SK-N-SH (cell line): ENCODE measurements around the gene WIPI1. TPM values are rescaled to one million over a fixed set of nuclear protein-coding genes. Genes with fewer than 3 reads are reported as not detected.

ENCODE experiments used
- CTCF ChIA-PET: fragments of 300-600, 350-600 bp; formaldehyde crosslinking; extraction: SDS; loops from one replicate; lab custom pipeline; 2021; lab: Yijun Ruan, JAX
- POLR2A ChIA-PET: fragments of 350-600 bp; sonication (Branson Sonifier 250); formaldehyde crosslinking; extraction: SDS; loops from one replicate; lab custom pipeline; 2020; ENCODE audit warnings: antibody characterized with exemption, inconsistent platforms; lab: Yijun Ruan, JAX
- DNase-seq: peaks from one replicate; pipeline ENCODE4 v3.0.0; 2012
- H2AFZ ChIP-seq: fragments of 200-600 bp; sonication (generic); 2 replicates; pipeline ENCODE4 v1.8.1; 2016; ENCODE audit warnings: antibody characterized with exemption, mild to moderate bottlenecking, low read depth
- H3F3A ChIP-seq: fragments of 200-600 bp; sonication (generic); replicated peaks from 2 replicates; pipeline ENCODE3; 2016; ENCODE audit warnings: antibody characterized with exemption, mild to moderate bottlenecking; ENCODE audit not compliant: insufficient read depth
- H3K27ac ChIP-seq, 2 experiments: fragments of 200-500 bp in 1 of 2; fragments of 200-600 bp in 1 of 2; sonication (Bioruptor generic) in 1 of 2; sonication (generic), shearing (Covaris generic) in 1 of 2; 2 replicates each; pipeline versions ENCODE4 v1.5.1 to v1.6.1; 2014 to 2016; ENCODE audit warnings: low read depth in 2 of 2, inconsistent platforms in 1 of 2, low read length in 1 of 2, mild to moderate bottlenecking in 1 of 2, mixed read lengths in 1 of 2
- H3K27me3 ChIP-seq: fragments of 200-600 bp; sonication (generic), shearing (Covaris generic); 2 replicates; pipeline ENCODE4 v1.6.1; 2016; ENCODE audit warnings: mixed run types; ENCODE audit not compliant: insufficient read depth
- H3K36me3 ChIP-seq, 2 experiments: fragments of 200-500 bp in 1 of 2; fragments of 200-600 bp in 1 of 2; sonication (Bioruptor generic) in 1 of 2; sonication (generic) in 1 of 2; replicated peaks in 1 of 2; 2 replicates each; pipeline versions ENCODE3 to v1.5.1; 2014 to 2016; ENCODE audit warnings: low read length in 1 of 2, mild to moderate bottlenecking in 1 of 2; ENCODE audit not compliant: insufficient read depth in 2 of 2, control insufficient read depth in 1 of 2
- H3K4me1 ChIP-seq, 2 experiments: fragments of 200-500 bp in 1 of 2; fragments of 200-600 bp in 1 of 2; sonication (Bioruptor generic) in 1 of 2; sonication (generic), shearing (Covaris generic) in 1 of 2; 2 replicates each; pipeline versions ENCODE4 v1.5.1 to v1.6.1; 2014 to 2016; ENCODE audit warnings: low read depth in 1 of 2, low read length in 1 of 2, mixed run types in 1 of 2; ENCODE audit not compliant: insufficient read depth in 2 of 2, control insufficient read depth in 1 of 2
- H3K4me2 ChIP-seq: fragments of 200-600 bp; sonication (generic), shearing (Covaris generic); 2 replicates; pipeline ENCODE4 v1.6.1; 2017; ENCODE audit warnings: mixed run types
- H3K4me3 ChIP-seq, 2 experiments: fragments of 200-500 bp in 1 of 2; fragments of 200-600 bp in 1 of 2; sonication (Bioruptor generic) in 1 of 2; sonication (generic), shearing (Covaris generic) in 1 of 2; 2 replicates each; pipeline versions ENCODE4 v1.5.1 to v1.8.1; 2014 to 2016; ENCODE audit warnings: low read depth in 2 of 2, inconsistent platforms in 1 of 2, low read length in 1 of 2, mild to moderate bottlenecking in 1 of 2, mixed read lengths in 1 of 2, moderate library complexity in 1 of 2
- H3K79me2 ChIP-seq: fragments of 200-600 bp; sonication (generic); 2 replicates; pipeline ENCODE4 v1.8.1; 2017; ENCODE audit warnings: mild to moderate bottlenecking; ENCODE audit not compliant: insufficient read depth
- H3K9ac ChIP-seq: fragments of 200-600 bp; sonication (generic); 2 replicates; pipeline ENCODE4 v1.6.1; 2017; ENCODE audit warnings: mixed run types
- H3K9me2 ChIP-seq: fragments of 200-600 bp; sonication (generic); 2 replicates; pipeline ENCODE4 v1.6.1; 2017; ENCODE audit warnings: mixed run types
- H3K9me3 ChIP-seq: fragments of 200-600 bp; sonication (generic); 2 replicates; pipeline ENCODE4 v1.6.1; 2017; ENCODE audit warnings: mixed run types, mild to moderate bottlenecking, moderate library complexity
- H4K20me1 ChIP-seq: fragments of 200-600 bp; sonication (generic); 2 replicates; pipeline ENCODE4 v1.6.1; 2017; ENCODE audit warnings: mild to moderate bottlenecking, mixed run types; ENCODE audit not compliant: insufficient read depth
- CTCF ChIP-seq: fragments of 200-600 bp; sonication (generic); IDR thresholded peaks from 2 replicates; pipeline ENCODE4 v1.6.1; 2017; ENCODE audit warnings: antibody characterized with exemption, mild to moderate bottlenecking, moderate library complexity
- FOXJ3 ChIP-seq: sonication (generic); formaldehyde crosslinking; IDR thresholded peaks from 2 replicates; pipeline ENCODE4 v1.5.1; 2020; ENCODE audit warnings: mild to moderate bottlenecking, missing genetic modification reagents
- IRF3 ChIP-seq: fragments of 150-350 bp; IDR thresholded peaks from 2 replicates; pipeline ENCODE4 v1.6.1; 2016; ENCODE audit warnings: mild to moderate bottlenecking, low read depth, low read length
- MAX ChIP-seq: IDR thresholded peaks from 2 replicates; pipeline ENCODE4 v1.4.0; 2012; ENCODE audit warnings: low read depth
- RAD21 ChIP-seq: IDR thresholded peaks from 2 replicates; pipeline ENCODE4 v1.6.1; 2012; ENCODE audit warnings: mild to moderate bottlenecking, low read length
- RCOR1 ChIP-seq: fragments of 150-350 bp; IDR thresholded peaks from 2 replicates; pipeline ENCODE4 v1.6.1; 2017; ENCODE audit warnings: antibody characterized with exemption, low read length
- SIN3A ChIP-seq: IDR thresholded peaks from 2 replicates; pipeline ENCODE4 v1.6.1; 2012; ENCODE audit warnings: low read depth, mild to moderate bottlenecking, low read length, moderate library complexity, borderline replicate concordance
- SMC3 ChIP-seq: IDR thresholded peaks from 2 replicates; pipeline ENCODE4 v1.6.1; 2012; ENCODE audit warnings: low read depth, low read length, improper control_type of control experiment
- TCF12 ChIP-seq: IDR thresholded peaks from 2 replicates; pipeline ENCODE4 v1.4.0; 2012
- TEAD4 ChIP-seq: IDR thresholded peaks from 2 replicates; pipeline ENCODE4 v1.4.0; 2012; ENCODE audit warnings: mild to moderate bottlenecking, borderline replicate concordance; ENCODE audit not compliant: insufficient read depth
- YY1 ChIP-seq: IDR thresholded peaks from 2 replicates; pipeline ENCODE4 v1.4.0; 2012; ENCODE audit warnings: low read depth, mild to moderate bottlenecking
- WGBS: methylation state at CpG from one replicate; pipeline ENCODE4 v1.1.6; 2017; ENCODE audit warnings: low lambda C conversion rate; 5-methylcytosine and 5-hydroxymethylcytosine counted together
- polyA plus RNA-seq, 3 experiments: library from polyadenylated mRNA; depleted of rRNA; stranded (reverse); fragments of >200 nt; gene quantifications; 2 replicates each; pipeline ENCODE4 v1.2.3, GENCODE V29; 2012

Gene WIPI1
- polyA plus RNA-seq, 1 of the 3 experiments (the other 2 are of a cell fraction): 52.7 TPM

- Histone ChIP-seq H3K27ac (no peak overlapping the region), H2AFZ (no peak overlapping the region), H3K9ac (no peak overlapping the region), H3K36me3 (peaks cover 45 to 61% of the 10 kb centered on the region in 2 experiments), H4K20me1 (no peaks in the 10 kb centered on the region), H3K79me2 (no peaks in the 10 kb centered on the region), H3F3A (no peaks in the 10 kb centered on the region)
- WGBS: 93% methylated on average over 14 of the region's 14 CpGs
- POLR2A ChIA-PET: no interaction called here
- no peak for TF ChIP-seq CTCF
- TF ChIP-seq, all 33 proteins: peak for 0
- Histone ChIP-seq H3K4me2 (no peak overlapping the region), H3K4me3 (no peak overlapping the region), H3K27me3 (no peaks in the 10 kb centered on the region), H3K9me2 (no peaks in the 10 kb centered on the region), H3K4me1 (no peaks in the 10 kb centered on the region), H3K9me3 (no peaks in the 10 kb centered on the region)
- CTCF ChIA-PET: interaction anchor here (0.8 to 5.1 kb wide), 6 partner anchors 8 to 165 kb away, joined by 3 to 35 read pairs (median 6); no protein-coding TSS in a partner anchor
- DNase-seq: no peak
These were observed 28.7 kb downstream of the WIPI1 start for GRCh38 chr17:68428498-68429172.

GRCh38 chr17:68427575-68427974 is 29.7 kb downstream of the WIPI1 start:
- Histone ChIP-seq H3K4me3 (no peak overlapping the region), H3K9me3 (no peaks in the 10 kb centered on the region), H3K27ac (no peak overlapping the region), H4K20me1 (no peaks in the 10 kb centered on the region), H3K9me2 (no peaks in the 10 kb centered on the region), H3K36me3 (peaks cover 37 to 55% of the 10 kb centered on the region in 2 experiments), H3K4me2 (no peak overlapping the region), H3K27me3 (no peaks in the 10 kb centered on the region), H2AFZ (no peak overlapping the region), H3K4me1 (no peaks in the 10 kb centered on the region), H3K9ac (no peak overlapping the region), H3K79me2 (no peaks in the 10 kb centered on the region), H3F3A (no peaks in the 10 kb centered on the region)
- ChIA-PET CTCF (interaction anchor here (0.9 to 5.1 kb wide), 5 partner anchors 9 to 164 kb away, joined by 3 to 35 read pairs (median 8); no protein-coding TSS in a partner anchor), POLR2A (no interaction called here)
- DNase-seq: no peak
- WGBS: 90% methylated on average over 7 of the region's 7 CpGs
- no peak for TF ChIP-seq TCF12
- TF ChIP-seq CTCF: no peak
- no peak for TF ChIP-seq RCOR1
- no peak for TF ChIP-seq MAX
- no peak for TF ChIP-seq IRF3
- no peak for TF ChIP-seq TEAD4
- TF ChIP-seq SIN3A: no peak
- TF ChIP-seq SMC3: no peak
- TF ChIP-seq RAD21: no peak
- TF ChIP-seq FOXJ3: no peak
- no peak for TF ChIP-seq YY1
